K562 (cell line): ENCODE measurements around the gene NRXN2. TPM values are rescaled to one million over a fixed set of nuclear protein-coding genes. Genes with fewer than 3 reads are reported as not detected.

Source experiments
- AFF4 ChIP-seq: sonication (generic); formaldehyde crosslinking; IDR thresholded peaks from 2 replicates; pipeline ENCODE4 v1.8.0; 2023; ENCODE audit warnings: mild to moderate bottlenecking, missing genetic modification reagents
- ARHGAP35 ChIP-seq: fragments of 450-650 bp; IDR thresholded peaks from 2 replicates; pipeline ENCODE4 v1.6.1; 2018; ENCODE audit not compliant: partially characterized antibody
- ARID1B ChIP-seq: fragments of 450-650 bp; IDR thresholded peaks from 2 replicates; pipeline ENCODE4 v1.6.1; 2016; ENCODE audit warnings: antibody characterized with exemption, mild to moderate bottlenecking, inconsistent platforms
- ARID3B ChIP-seq: fragments of 250-450 bp; sonication (Bioruptor Pico); IDR thresholded peaks from 2 replicates; pipeline ENCODE4 v1.4.0; 2020; ENCODE audit warnings: borderline replicate concordance
- CBFA2T2 ChIP-seq: fragments of 450-650 bp; conservative IDR thresholded peaks from 2 replicates; pipeline ENCODE4 v1.6.1; 2017; ENCODE audit warnings: mild to moderate bottlenecking
- CTBP1 ChIP-seq: fragments of 450-650 bp; IDR thresholded peaks from 2 replicates; pipeline ENCODE4 v1.6.1; 2016; ENCODE audit warnings: borderline replicate concordance
- HMGN3 ChIP-seq: IDR thresholded peaks from 2 replicates; pipeline ENCODE4 v1.6.1; 2011; ENCODE audit warnings: borderline replicate concordance, low read depth, mild to moderate bottlenecking, mixed read lengths, low read length; ENCODE audit not compliant: insufficient read length; ENCODE audit errors: extremely low read depth
- NCOA2 ChIP-seq, 2 experiments: fragments of 450-650 bp; IDR thresholded peaks; 2 replicates each; pipeline ENCODE4 v1.6.1; 2018; ENCODE audit warnings: mild to moderate bottlenecking in 2 of 2, moderate library complexity in 1 of 2; ENCODE audit not compliant: partially characterized antibody in 2 of 2
- NFATC3 ChIP-seq: fragments of 450-650 bp; IDR thresholded peaks from 2 replicates; pipeline ENCODE4 v1.6.1; 2017; ENCODE audit warnings: mild to moderate bottlenecking
- NFE2 ChIP-seq: IDR thresholded peaks from 2 replicates; pipeline ENCODE4 v1.6.1; 2014; ENCODE audit warnings: antibody characterized with exemption, low read depth
- NFE2L1 ChIP-seq: fragments of 450-650 bp; IDR thresholded peaks from 2 replicates; pipeline ENCODE4 v1.6.1; 2016; ENCODE audit warnings: missing genetic modification characterization, low read depth, mild to moderate bottlenecking, missing compliant biosample characterization, moderate library complexity, borderline replicate concordance
- NR1H2 ChIP-seq: sonication (generic); formaldehyde crosslinking; IDR thresholded peaks from 2 replicates; pipeline ENCODE4 v1.4.0; 2020; ENCODE audit warnings: mild to moderate bottlenecking, missing genetic modification reagents
- POLR2B ChIP-seq: fragments of 450-650 bp; IDR thresholded peaks from 2 replicates; pipeline ENCODE4 v1.6.1; 2018; ENCODE audit warnings: low read depth; ENCODE audit not compliant: partially characterized antibody
- PYGO2 ChIP-seq: fragments of 450-650 bp; IDR thresholded peaks from 2 replicates; pipeline ENCODE4 v1.6.1; 2016; ENCODE audit warnings: mild to moderate bottlenecking, missing genetic modification characterization, moderate library complexity, missing compliant biosample characterization
- RBM14 ChIP-seq: fragments of 200-400 bp; formaldehyde crosslinking; IDR thresholded peaks from 2 replicates; pipeline ENCODE4 v1.6.1; 2018; ENCODE audit warnings: low read depth, mild to moderate bottlenecking, low read length, moderate library complexity, borderline replicate concordance; ENCODE audit not compliant: insufficient read depth
- RFX1 ChIP-seq: fragments of 450-650 bp; IDR thresholded peaks from 2 replicates; pipeline ENCODE4 v1.6.1; 2016; ENCODE audit warnings: mild to moderate bottlenecking, moderate library complexity
- RUNX1 ChIP-seq: sonication (generic); IDR thresholded peaks from 2 replicates; pipeline ENCODE4 v1.6.1; 2016; ENCODE audit warnings: antibody characterized with exemption, low read depth
- USF2 ChIP-seq: sonication (generic); formaldehyde crosslinking; IDR thresholded peaks from 2 replicates; pipeline ENCODE4 v1.5.0; 2020; ENCODE audit warnings: missing genetic modification reagents
- ZKSCAN3 ChIP-seq: fragments of 250-450 bp; sonication (Bioruptor Pico); IDR thresholded peaks from 2 replicates; pipeline ENCODE4 v1.4.0; 2020
- ZNF316 ChIP-seq: fragments of 450-650 bp; IDR thresholded peaks from 2 replicates; pipeline ENCODE4 v1.6.1; 2016
- ZNF436 ChIP-seq: fragments of 250-450, 450-650 bp; sonication (Bioruptor Pico); formaldehyde crosslinking; IDR thresholded peaks from 2 replicates; pipeline ENCODE4 v1.7.0; 2020; ENCODE audit warnings: mild to moderate bottlenecking
- ZNF668 ChIP-seq: fragments of 250-450 bp; sonication (Bioruptor Pico); IDR thresholded peaks from 2 replicates; pipeline ENCODE4 v1.8.0; 2022; ENCODE audit warnings: mild to moderate bottlenecking, inconsistent platforms
- polyA plus RNA-seq, 8 experiments: library from polyadenylated mRNA; depleted of rRNA in 4 of 8; stranded (reverse) in 5 of 8; unstranded in 3 of 8; fragments of >200 nt; fragmentation: Nextera tagmentation in 2 of 8; fragmentation: Illumina TruSeq in 1 of 8; extraction: Ambion mirVana in 2 of 8; extraction: Trizol in 1 of 8; gene quantifications; 2 replicates each; pipeline versions ENCODE4 v1.2.1 to v1.2.3, GENCODE V29; 2011 to 2014; ENCODE audit warnings: inconsistent platforms in 1 of 8, missing spikeins in 1 of 8
- total RNA-seq, 7 experiments: library from RNA; depleted of rRNA in 6 of 7; stranded (reverse); fragments of >200 nt in 6 of 7; fragmentation: Illumina TruSeq in 2 of 7; extraction: Trizol in 2 of 7; gene quantifications; 2 replicates each; pipeline versions ENCODE4 v1.2.1 to v1.2.3, GENCODE V29; 2011 to 2021; ENCODE audit warnings: low replicate concordance in 1 of 7

NRXN2 gene
- total and polyA plus RNA-seq, 9 of the 15 experiments (the other 6 are each of a cell fraction or from before 2014, with no cell fraction given) = 0.07 to 0.47 (median 0.15) TPM; not detected in 4

GRCh38 chr11:64583296-64584262 lies 139.4 kb downstream of the NRXN2 start (continued):
- TF ChIP-seq ARID3B (CRISPR knock-in tag) (no peak), NR1H2 (no peak), ZKSCAN3 (CRISPR knock-in tag) (no peak), NFE2 (peak; percentile 83), NFATC3 (no peak), NCOA2 (IDR thresholded peaks at IDR 0.05; ENCODE audit: partially characterized antibody in 2 of 2) (no peak), RFX1 (no peak), AFF4 (CRISPR knock-in tag) (no peak), USF2 (CRISPR knock-in tag) (no peak), ARID1B (no peak), ZNF436 (CRISPR knock-in tag) (peak; percentile 80), ZNF668 (CRISPR knock-in tag) (no peak), PYGO2 (tag) (no peak), NFE2L1 (tag) (peak; percentile 9; the same call in 1 of the 2 replicates), CTBP1 (no peak), RUNX1 (no peak), ARHGAP35 (no peak), CBFA2T2 (no peak), HMGN3 (no peak), RBM14 (no peak), POLR2B (no peak), ZNF316 (peak; percentile 66)
